Measurements from ENCODE around the gene ZNF778.
"Not testable (repeated sequence)": the region's sequence is repeated elsewhere in the genome, so short reads cannot be mapped to it uniquely, and the experiment has no call there.

ZNF778 gene

DNA sequence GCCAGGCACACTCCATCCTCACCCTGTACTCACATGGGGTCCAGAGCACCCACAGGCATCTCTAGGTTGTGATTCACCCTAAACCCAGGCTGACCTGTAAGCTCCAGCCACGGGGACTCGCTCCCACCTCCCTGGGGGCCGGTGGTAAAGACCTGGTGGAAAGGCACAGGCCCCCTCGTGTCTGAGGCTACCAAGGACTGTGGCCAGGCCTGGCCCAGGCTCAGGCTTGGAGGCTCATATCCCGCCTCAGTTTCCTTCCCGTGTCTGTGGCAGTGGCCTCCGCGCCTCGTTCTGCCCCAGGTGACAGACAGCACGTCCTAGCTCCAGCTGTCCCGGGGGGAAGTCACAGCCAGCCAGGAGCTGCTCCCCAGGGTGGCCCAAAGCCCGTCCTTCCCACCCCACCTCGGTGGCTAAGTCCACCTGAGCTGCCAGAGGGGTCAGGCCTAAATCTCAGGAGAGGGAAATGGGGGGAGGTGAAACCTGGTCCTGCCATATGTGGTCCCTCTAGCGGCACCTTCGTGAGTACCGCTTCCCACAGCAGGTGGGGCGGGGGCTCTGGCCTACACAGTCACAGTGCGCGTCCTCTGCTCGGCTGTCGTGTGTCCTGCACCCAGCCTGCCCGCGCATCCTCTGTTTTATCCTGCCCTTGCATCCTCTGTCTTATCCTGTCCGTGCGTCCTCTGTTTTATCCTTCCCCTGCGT, 33.4 kb upstream of the ZNF778 start:
- Histone ChIP-seq H3K4me1 (ENCODE audit: insufficient read depth, low read length, poor library complexity, severe bottlenecking) (no peaks in the 10 kb centered on the region), H3F3A (ENCODE audit: low read depth) (no peaks in the 10 kb centered on the region), H3K9me2 (replicated peaks; ENCODE audit: low read depth, low read length) (no peaks in the 10 kb centered on the region), H3K9ac (ENCODE audit: low read depth, low read length, poor library complexity, severe bottlenecking) (no peak overlapping the region), H3K36me3 (ENCODE audit: insufficient read depth, low read length) (no peaks in the 10 kb centered on the region), H2AFZ (ENCODE audit: low read length) (no peak overlapping the region), H3K79me2 (ENCODE audit: insufficient read depth, low read length) (no peaks in the 10 kb centered on the region), H3K9me3 (ENCODE audit: insufficient read depth, low read depth, low read length) (no peaks in the 10 kb centered on the region), H3K4me2 (ENCODE audit: low read depth, low read length, poor library complexity, severe bottlenecking) (no peak overlapping the region), H3K27me3 (ENCODE audit: insufficient read depth, low read length, poor library complexity, severe bottlenecking) (no peaks in the 10 kb centered on the region), H3K4me3 (ENCODE audit: low read length, poor library complexity, severe bottlenecking) (no peak overlapping the region), H4K20me1 (ENCODE audit: insufficient read depth, low read length, poor library complexity, severe bottlenecking) (no peaks in the 10 kb centered on the region)
- TF ChIP-seq EZH2phosphoT487 (IDR thresholded peaks at IDR 0.05; ENCODE audit: borderline replicate concordance) = no peak
- TF ChIP-seq, protein P1, sequence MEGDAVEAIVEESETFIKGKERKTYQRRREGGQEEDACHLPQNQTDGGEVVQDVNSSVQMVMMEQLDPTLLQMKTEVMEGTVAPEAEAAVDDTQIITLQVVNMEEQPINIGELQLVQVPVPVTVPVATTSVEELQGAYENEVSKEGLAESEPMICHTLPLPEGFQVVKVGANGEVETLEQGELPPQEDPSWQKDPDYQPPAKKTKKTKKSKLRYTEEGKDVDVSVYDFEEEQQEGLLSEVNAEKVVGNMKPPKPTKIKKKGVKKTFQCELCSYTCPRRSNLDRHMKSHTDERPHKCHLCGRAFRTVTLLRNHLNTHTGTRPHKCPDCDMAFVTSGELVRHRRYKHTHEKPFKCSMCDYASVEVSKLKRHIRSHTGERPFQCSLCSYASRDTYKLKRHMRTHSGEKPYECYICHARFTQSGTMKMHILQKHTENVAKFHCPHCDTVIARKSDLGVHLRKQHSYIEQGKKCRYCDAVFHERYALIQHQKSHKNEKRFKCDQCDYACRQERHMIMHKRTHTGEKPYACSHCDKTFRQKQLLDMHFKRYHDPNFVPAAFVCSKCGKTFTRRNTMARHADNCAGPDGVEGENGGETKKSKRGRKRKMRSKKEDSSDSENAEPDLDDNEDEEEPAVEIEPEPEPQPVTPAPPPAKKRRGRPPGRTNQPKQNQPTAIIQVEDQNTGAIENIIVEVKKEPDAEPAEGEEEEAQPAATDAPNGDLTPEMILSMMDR (conservative IDR thresholded peaks at IDR 0.05; ENCODE audit: low read length) = no peak

- no peaks in the 10 kb centered on the region for H3K9me2 ChIP-seq (replicated peaks; ENCODE audit: low read depth, low read length)
- H3K79me2 ChIP-seq (ENCODE audit: insufficient read depth, low read length) = no peaks in the 10 kb centered on the region
- no peaks in the 10 kb centered on the region for H3F3A ChIP-seq (ENCODE audit: low read depth)
- no peak overlapping the region for H3K9ac ChIP-seq (ENCODE audit: low read depth, low read length, poor library complexity, severe bottlenecking)
- no peak overlapping the region for H3K4me3 ChIP-seq (ENCODE audit: low read length, poor library complexity, severe bottlenecking)
- H2AFZ ChIP-seq (ENCODE audit: low read length) = no peak overlapping the region
- no peaks in the 10 kb centered on the region for H3K4me1 ChIP-seq (ENCODE audit: insufficient read depth, low read length, poor library complexity, severe bottlenecking)
- no peaks in the 10 kb centered on the region for H3K36me3 ChIP-seq (ENCODE audit: insufficient read depth, low read length)
- H4K20me1 ChIP-seq (ENCODE audit: insufficient read depth, low read length, poor library complexity, severe bottlenecking) = no peaks in the 10 kb centered on the region
- no peak for TF ChIP-seq EZH2phosphoT487 (IDR thresholded peaks at IDR 0.05; ENCODE audit: borderline replicate concordance)
- TF ChIP-seq, protein P1 (conservative IDR thresholded peaks at IDR 0.05; ENCODE audit: low read length) = no peak
- H3K9me3 ChIP-seq (ENCODE audit: insufficient read depth, low read depth, low read length) = no peaks in the 10 kb centered on the region
- no peaks in the 10 kb centered on the region for H3K27me3 ChIP-seq (ENCODE audit: insufficient read depth, low read length, poor library complexity, severe bottlenecking)
- no peak overlapping the region for H3K4me2 ChIP-seq (ENCODE audit: low read depth, low read length, poor library complexity, severe bottlenecking)
These were observed 32.9 kb upstream of the ZNF778 start for GRCh38 chr16:89184677-89184932.

- Histone ChIP-seq H3K4me2 (ENCODE audit: low read depth, low read length, poor library complexity, severe bottlenecking) (no peak overlapping the region), H2AFZ (ENCODE audit: low read length) (no peak overlapping the region), H3K9ac (ENCODE audit: low read depth, low read length, poor library complexity, severe bottlenecking) (no peak overlapping the region), H3K79me2 (ENCODE audit: insufficient read depth, low read length) (no peaks in the 10 kb centered on the region), H3F3A (ENCODE audit: low read depth) (no peaks in the 10 kb centered on the region), H4K20me1 (ENCODE audit: insufficient read depth, low read length, poor library complexity, severe bottlenecking) (no peaks in the 10 kb centered on the region), H3K4me1 (ENCODE audit: insufficient read depth, low read length, poor library complexity, severe bottlenecking) (no peaks in the 10 kb centered on the region), H3K4me3 (ENCODE audit: low read length, poor library complexity, severe bottlenecking) (no peak overlapping the region), H3K9me2 (replicated peaks; ENCODE audit: low read depth, low read length) (no peaks in the 10 kb centered on the region), H3K27me3 (ENCODE audit: insufficient read depth, low read length, poor library complexity, severe bottlenecking) (no peaks in the 10 kb centered on the region), H3K9me3 (ENCODE audit: insufficient read depth, low read depth, low read length) (no peaks in the 10 kb centered on the region), H3K36me3 (ENCODE audit: insufficient read depth, low read length) (no peaks in the 10 kb centered on the region)
- TF ChIP-seq, protein P1 (conservative IDR thresholded peaks at IDR 0.05; ENCODE audit: low read length) = no peak
- no peak for TF ChIP-seq EZH2phosphoT487 (IDR thresholded peaks at IDR 0.05; ENCODE audit: borderline replicate concordance)
These were observed 32.3 kb upstream of the ZNF778 start for GRCh38 chr16:89184933-89185794.

DNA sequence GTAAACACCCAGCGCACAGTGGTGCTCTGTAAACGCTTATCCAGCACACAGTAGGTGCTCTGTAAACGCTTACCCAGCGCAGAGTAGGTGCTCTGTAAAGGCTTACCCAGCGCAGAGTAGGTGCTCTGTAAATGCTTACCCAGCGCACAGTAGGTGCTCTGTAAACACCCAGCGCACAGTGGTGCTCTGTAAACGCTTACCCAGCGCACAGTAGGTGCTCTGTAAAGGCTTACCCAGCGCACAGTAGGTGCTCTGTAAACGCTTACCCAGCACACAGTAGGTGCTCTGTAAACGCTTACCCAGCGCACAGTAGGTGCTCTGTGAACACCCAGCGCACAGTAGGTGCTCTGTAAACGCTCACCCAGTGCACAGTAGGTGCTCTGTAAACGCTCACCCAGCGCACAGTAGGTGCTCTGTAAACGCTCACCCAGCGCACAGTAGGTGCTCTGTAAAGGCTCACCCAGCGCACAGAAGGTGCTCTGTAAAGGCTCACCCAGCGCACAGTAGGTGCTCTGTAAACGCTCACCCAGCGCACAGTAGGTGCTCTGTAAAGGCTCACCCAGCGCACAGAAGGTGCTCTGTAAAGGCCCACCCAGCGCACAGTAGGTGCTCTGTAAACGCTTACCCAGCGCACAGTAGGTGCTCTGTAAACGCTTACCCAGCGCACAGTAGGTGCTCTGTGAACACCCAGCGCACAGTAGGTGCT, 31.5 kb upstream of the ZNF778 start:
- H3K9ac ChIP-seq (ENCODE audit: low read depth, low read length, poor library complexity, severe bottlenecking); H3F3A ChIP-seq (ENCODE audit: low read depth); H2AFZ ChIP-seq (ENCODE audit: low read length); H3K4me2 ChIP-seq (ENCODE audit: low read depth, low read length, poor library complexity, severe bottlenecking); H3K27me3 ChIP-seq (ENCODE audit: insufficient read depth, low read length, poor library complexity, severe bottlenecking); H3K9me2 ChIP-seq (replicated peaks; ENCODE audit: low read depth, low read length); H3K4me1 ChIP-seq (ENCODE audit: insufficient read depth, low read length, poor library complexity, severe bottlenecking); H3K36me3 ChIP-seq (ENCODE audit: insufficient read depth, low read length); H4K20me1 ChIP-seq (ENCODE audit: insufficient read depth, low read length, poor library complexity, severe bottlenecking); H3K4me3 ChIP-seq (ENCODE audit: low read length, poor library complexity, severe bottlenecking); H3K9me3 ChIP-seq (ENCODE audit: insufficient read depth, low read depth, low read length); H3K79me2 ChIP-seq (ENCODE audit: insufficient read depth, low read length): not testable (repeated sequence)

- H3K9ac ChIP-seq (ENCODE audit: low read depth, low read length, poor library complexity, severe bottlenecking); H3K9me3 ChIP-seq (ENCODE audit: insufficient read depth, low read depth, low read length); H3K36me3 ChIP-seq (ENCODE audit: insufficient read depth, low read length); H3K4me1 ChIP-seq (ENCODE audit: insufficient read depth, low read length, poor library complexity, severe bottlenecking); H3K4me2 ChIP-seq (ENCODE audit: low read depth, low read length, poor library complexity, severe bottlenecking); H3K79me2 ChIP-seq (ENCODE audit: insufficient read depth, low read length); H3K9me2 ChIP-seq (replicated peaks; ENCODE audit: low read depth, low read length); H3F3A ChIP-seq (ENCODE audit: low read depth); H3K4me3 ChIP-seq (ENCODE audit: low read length, poor library complexity, severe bottlenecking); H2AFZ ChIP-seq (ENCODE audit: low read length); H4K20me1 ChIP-seq (ENCODE audit: insufficient read depth, low read length, poor library complexity, severe bottlenecking); H3K27me3 ChIP-seq (ENCODE audit: insufficient read depth, low read length, poor library complexity, severe bottlenecking): not testable (repeated sequence)
These were observed 30.9 kb upstream of the ZNF778 start for GRCh38 chr16:89186593-89187031.
